Right cardiac atrium (tissue), 5 donors: ENCODE results near the gene CAND2. TPM values are rescaled to one million over a fixed set of nuclear protein-coding genes. Genes with fewer than 3 reads are reported as not detected.

ENCODE experiments used
- ATAC-seq, 2 donors: fragments of 200-7000 bp; cut with Tn5 transposase; one replicate each; pipeline versions ENCODE4 v1.8.0 to v1.9.1; 2020; ENCODE audit warnings: moderate library complexity in 2 of 2, mild to moderate bottlenecking in 1 of 2
- DNase-seq, 3 donors: peaks; one replicate each; pipeline ENCODE4 v3.0.0-alpha.2; 2020
- H3K27ac ChIP-seq: one replicate; pipeline ENCODE4 v1.5.1; 2013; ENCODE audit warnings: mild to moderate bottlenecking, low read length, control low read depth, moderate library complexity
- H3K27me3 ChIP-seq: one replicate; pipeline ENCODE4 v1.6.1; 2013; ENCODE audit not compliant: control insufficient read depth, insufficient read depth
- H3K4me1 ChIP-seq: one replicate; pipeline ENCODE4 v1.6.1; 2013; ENCODE audit warnings: low read length; ENCODE audit not compliant: control insufficient read depth, insufficient read depth
- H3K4me3 ChIP-seq: one replicate; pipeline ENCODE4 v1.5.1; 2013; ENCODE audit warnings: low read length, control low read depth
- H3K9me3 ChIP-seq: one replicate; pipeline ENCODE4 v1.6.1; 2013; ENCODE audit warnings: low read length; ENCODE audit not compliant: control insufficient read depth
- WGBS: extraction: QIAGEN DNeasy Blood & Tissue Kit; methylation state at CpG from one replicate; pipeline ENCODE4 v1.1.7; 2013; 5-methylcytosine and 5-hydroxymethylcytosine counted together
- intact Hi-C, 4 donors: fragments of 100-400 bp; cut with DNase I; formaldehyde crosslinking; loops; one replicate each; pipeline versions ENCODE4 v1.11.0 to v1.14.0; 2022 to 2023
- long read RNA-seq, 4 donors: library from polyadenylated mRNA; unstranded; transcript quantifications; one replicate each; pipeline ENCODE4 v2.0.0, GENCODE V29; 2020 to 2021
- polyA plus RNA-seq: library from polyadenylated mRNA; stranded (reverse); fragments of 200-250 nt; gene quantifications from one replicate; pipeline ENCODE4 v1.2.3, GENCODE V29; 2013
- total RNA-seq, 4 donors: library from RNA; stranded (reverse); fragmentation: NEBNext Ultra II Directional; extraction: Animal tissue kit (Norgen Biotek cat#: 25700); gene quantifications; one replicate each; pipeline ENCODE4 v1.2.1, GENCODE V29; 2021
- donor health status: healthy with polysubstance abuse.
- donor health status: DM: no; HTN: yes; CAD: no.
- donor health status: DM: no; HTN: no; CAD: no.
- donor health status: DM: no; HTN: yes; CAD: no; lungs with severe emphysema.
- donor health status: DM: yes; HTN: yes; CAD: no.

CAND2 gene
- total RNA-seq (10 to 100 TPM; 33.2 to 63.6 (median 50.4) TPM), polyA plus RNA-seq (36.6 TPM)
- long read RNA-seq, donor 1, full-length matches to known transcripts = 19 of 108 reads
- long read RNA-seq, donor 1, partial matches to known transcripts = 83 of 108 reads
- long read RNA-seq, donor 1, other reads (novel, unspliced or antisense) = 6 of 108 reads
- long read RNA-seq, donor 2, full-length matches to known transcripts = 18 of 95 reads
- long read RNA-seq, donor 2, partial matches to known transcripts = 72 of 95 reads
- long read RNA-seq, donor 2, other reads (novel, unspliced or antisense) = 5 of 95 reads
- long read RNA-seq, donor 3, full-length matches to known transcripts = 47 of 126 reads
- long read RNA-seq, donor 3, partial matches to known transcripts = 74 of 126 reads
- long read RNA-seq, donor 3, other reads (novel, unspliced or antisense) = 5 of 126 reads
- long read RNA-seq, donor 4, full-length matches to known transcripts = 21 of 99 reads
- long read RNA-seq, donor 4, partial matches to known transcripts = 75 of 99 reads
- long read RNA-seq, donor 4, other reads (novel, unspliced or antisense) = 3 of 99 reads

DNA sequence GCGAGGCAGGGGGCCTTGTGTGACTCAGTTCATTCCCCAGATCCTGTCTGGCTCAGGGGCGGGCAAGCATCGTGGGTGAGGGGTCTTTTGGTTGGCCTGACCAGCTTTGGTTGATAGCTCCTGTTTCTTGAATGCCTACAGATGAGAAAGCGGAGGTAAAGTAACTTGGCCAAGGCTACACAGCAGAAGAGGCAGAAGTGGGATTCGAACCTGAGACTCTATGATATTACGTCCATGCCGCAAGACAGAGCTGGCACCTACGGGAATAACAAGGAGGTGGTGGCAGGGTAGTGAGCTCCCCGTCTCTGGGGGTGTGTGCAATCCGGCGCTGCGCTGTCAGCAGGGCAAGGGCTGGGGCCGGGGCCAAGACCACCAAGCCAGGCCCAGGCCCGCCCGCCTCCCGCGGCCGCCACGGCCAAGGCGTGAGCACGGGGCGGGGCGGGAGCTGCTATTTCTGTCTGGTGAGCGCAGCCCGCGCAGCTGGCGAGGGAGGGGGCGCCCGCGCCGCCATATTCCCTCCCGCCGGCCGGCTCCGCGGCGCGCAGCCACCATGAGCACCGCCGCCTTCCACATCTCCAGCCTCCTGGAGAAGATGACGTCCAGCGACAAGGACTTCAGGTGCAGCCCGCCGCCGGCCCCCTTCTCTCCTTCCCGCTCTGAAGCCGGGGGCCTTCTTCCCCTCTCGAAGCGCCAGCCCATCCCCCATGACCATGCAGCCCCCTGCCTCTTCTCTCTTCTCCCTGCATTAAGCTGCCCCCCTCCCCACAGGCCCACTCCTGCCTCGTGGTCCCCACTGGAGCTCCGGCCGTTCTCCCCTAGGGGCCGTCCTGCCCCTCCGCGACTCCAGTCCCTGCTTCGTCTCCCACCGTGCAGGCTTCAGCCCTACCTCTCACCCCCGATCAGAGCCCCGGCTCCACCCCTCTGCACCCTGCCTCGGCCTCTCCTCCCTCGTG lies at the start of gene CAND2:
Gene CAND2 (plus strand): TSS at position 510 of the 953 bp plus-strand sequence. CDS start 41 bp downstream, at position 551.
- peak; percentile 77 to 93 (median 92) for DNase-seq
- Histone ChIP-seq H3K27me3 (no peaks in the 10 kb centered on the region), H3K27ac (peak within 1 kb of the TSS; percentile 98), H3K4me3 (peak within 1 kb of the TSS; percentile 56), H3K4me1 (no peaks in the 10 kb centered on the region), H3K9me3 (no peaks in the 10 kb centered on the region)
- 6% methylated on average over 61 of the region's 61 CpGs for WGBS
- peak; percentile 91 for ATAC-seq
- intact Hi-C loops = no loop called here

DNA sequence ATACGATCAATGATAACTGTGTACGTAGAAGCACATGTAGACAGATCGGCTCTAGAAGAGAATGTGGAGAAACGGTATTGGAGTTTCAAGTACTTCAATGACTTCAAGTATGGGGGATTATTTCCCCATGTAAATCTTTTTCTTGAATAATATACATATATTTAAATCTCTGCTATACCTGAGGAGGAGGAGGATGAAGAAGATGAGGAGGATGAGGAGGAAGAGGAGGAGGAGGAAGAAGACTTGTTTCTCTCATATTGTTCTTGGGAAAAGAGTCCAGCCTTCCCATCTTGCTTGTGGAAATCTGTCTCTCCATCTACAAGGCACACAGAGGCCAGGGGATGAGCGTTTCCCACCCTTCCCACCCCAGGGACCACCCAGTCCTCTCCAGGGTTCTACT lies 48.0 kb upstream of the CAND2 start:
- ATAC-seq (no peak), DNase-seq (no peak)
- Histone ChIP-seq H3K27me3 (no peaks in the 10 kb centered on the region), H3K4me1 (peaks cover 5% of the 10 kb centered on the region), H3K4me3 (no peak overlapping the region), H3K9me3 (no peaks in the 10 kb centered on the region), H3K27ac (no peak overlapping the region)
- intact Hi-C loops = no loop called here
- WGBS = 90% methylated on average over 5 of the region's 5 CpGs

DNA sequence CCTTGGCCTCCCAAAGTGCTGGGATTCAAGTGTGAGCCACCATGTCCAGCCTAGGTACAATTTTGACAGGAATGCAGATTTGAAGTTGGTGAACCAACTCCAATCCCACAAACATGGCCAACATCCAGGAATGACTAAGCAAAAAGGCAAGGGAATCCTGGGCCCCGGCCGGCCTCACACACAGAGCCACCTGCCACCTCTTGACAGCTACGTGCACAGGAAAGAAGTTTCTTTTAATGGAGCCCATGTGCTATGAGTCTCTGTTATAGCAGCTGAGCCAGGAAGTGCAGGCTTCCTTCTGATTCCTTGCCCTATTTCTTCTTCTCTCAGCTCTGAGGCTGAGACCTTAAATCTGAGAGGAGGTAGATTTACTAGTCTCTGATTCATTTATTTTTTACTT lies 46.3 kb upstream of the CAND2 start:
- no peak overlapping the region for H3K4me3 ChIP-seq
- peak; percentile 62 to 67 for ATAC-seq
- peak overlapping the region; percentile 87 for H3K27ac ChIP-seq
- intact Hi-C loops = no loop called here
- peak; percentile 33 to 78 (median 72) for DNase-seq
- no peaks in the 10 kb centered on the region for H3K27me3 ChIP-seq
- H3K4me1 ChIP-seq = peaks cover 5% of the 10 kb centered on the region
- WGBS = 17% methylated on average over 3 of the region's 3 CpGs
- no peaks in the 10 kb centered on the region for H3K9me3 ChIP-seq

DNA sequence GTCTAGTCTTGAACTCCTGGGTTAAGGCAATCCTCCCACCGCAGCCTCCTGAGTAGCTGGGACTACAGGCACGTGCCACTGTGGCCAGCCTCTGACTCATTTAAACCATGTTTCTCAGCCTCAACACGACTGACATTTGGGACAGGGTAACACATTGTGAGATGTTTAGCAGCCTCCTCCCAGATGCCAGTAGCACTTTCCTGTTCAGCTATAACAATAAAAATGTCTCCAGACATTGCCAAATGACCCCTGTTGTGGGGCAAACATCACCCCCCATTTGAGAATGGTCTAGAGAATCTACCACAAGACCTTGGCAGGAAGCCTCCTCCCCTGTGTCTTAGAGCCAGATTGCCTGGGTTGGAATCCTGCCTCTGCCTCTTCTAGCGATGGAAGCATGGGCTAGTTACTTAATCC lies 45.8 kb upstream of the CAND2 start:
- ATAC-seq (peak; percentile 17 to 55), DNase-seq (no peak)
- Histone ChIP-seq H3K9me3 (no peaks in the 10 kb centered on the region), H3K4me3 (no peak overlapping the region), H3K27me3 (no peaks in the 10 kb centered on the region), H3K4me1 (peaks cover 5% of the 10 kb centered on the region), H3K27ac (peak overlapping the region; percentile 87)
- WGBS = 46% methylated on average over 4 of the region's 4 CpGs
- intact Hi-C loops = no loop called here

DNA sequence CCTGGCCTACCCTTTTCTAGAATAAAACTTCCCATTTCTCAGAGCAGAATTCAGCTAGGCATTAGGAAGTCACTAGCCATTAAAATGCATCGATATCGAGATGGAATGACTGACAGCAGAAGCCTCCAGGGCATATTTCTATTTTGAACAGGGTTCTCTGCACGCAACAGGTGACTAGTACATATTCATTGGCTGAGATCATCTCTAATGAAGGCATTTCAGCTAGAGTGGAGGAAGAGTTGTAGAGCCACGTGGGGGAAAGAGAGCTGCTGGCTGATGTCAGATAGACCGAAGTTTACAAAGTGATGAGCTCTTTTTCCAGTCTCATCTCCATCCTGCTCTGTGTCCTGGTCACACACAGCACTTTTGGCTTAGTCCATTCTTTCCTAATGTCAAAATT lies 44.9 kb upstream of the CAND2 start:
- Histone ChIP-seq H3K9me3 (no peaks in the 10 kb centered on the region), H3K27ac (peak overlapping the region; percentile 87), H3K4me3 (no peak overlapping the region), H3K4me1 (peaks cover 5% of the 10 kb centered on the region), H3K27me3 (no peaks in the 10 kb centered on the region)
- intact Hi-C loops = no loop called here
- WGBS = 58% methylated on average over 5 of the region's 5 CpGs
- no peak for DNase-seq
- peak; percentile 42 to 45 for ATAC-seq

DNA sequence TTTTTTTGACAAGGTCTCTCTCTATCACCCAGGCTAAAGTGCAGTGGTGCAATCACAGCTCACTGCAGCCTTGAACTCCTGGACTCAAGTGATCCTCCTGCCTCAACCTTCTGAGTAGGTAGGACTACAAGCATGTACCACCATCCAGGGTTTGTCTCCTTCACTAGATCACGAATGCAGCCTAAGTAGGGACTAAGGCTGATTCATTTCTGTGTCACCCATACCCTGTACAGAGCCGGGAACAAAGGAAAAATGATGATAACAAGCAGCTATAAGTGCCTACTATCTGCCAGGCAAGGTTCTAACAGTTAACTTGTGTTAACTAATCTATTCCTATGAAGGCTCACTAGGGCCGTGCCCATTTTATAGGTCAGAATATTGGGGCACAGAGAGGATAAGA lies 44.4 kb upstream of the CAND2 start:
- ATAC-seq = no peak
- H3K4me3 ChIP-seq = no peak overlapping the region
- H3K4me1 ChIP-seq = peaks cover 5% of the 10 kb centered on the region
- H3K27ac ChIP-seq = peak overlapping the region; percentile 73
- WGBS = 57% methylated on average over 3 of the region's 3 CpGs
- H3K27me3 ChIP-seq = no peaks in the 10 kb centered on the region
- intact Hi-C loops = no loop called here
- no peaks in the 10 kb centered on the region for H3K9me3 ChIP-seq
- DNase-seq = no peak

DNA sequence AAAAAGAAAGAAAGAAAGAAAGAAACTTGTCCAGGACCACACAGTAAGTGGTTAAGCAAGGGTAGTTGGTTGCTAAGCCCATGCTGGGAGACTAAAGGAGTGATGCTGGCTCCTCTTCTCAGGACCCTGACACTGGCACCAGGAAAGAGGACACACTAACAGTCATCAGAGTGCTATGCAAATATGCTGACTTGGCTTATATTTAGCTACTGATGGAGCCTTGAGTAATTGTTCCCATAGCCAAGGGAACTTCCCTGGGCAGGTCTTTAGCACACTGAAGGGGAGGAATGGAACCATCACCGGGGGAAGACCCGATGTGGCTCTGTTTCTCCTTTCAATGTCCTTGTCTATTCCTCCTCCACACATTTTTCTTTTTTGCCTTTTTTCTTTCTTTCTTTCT lies 43.7 kb upstream of the CAND2 start:
- H3K4me1 ChIP-seq = peaks cover 5% of the 10 kb centered on the region
- no peak overlapping the region for H3K27ac ChIP-seq
- intact Hi-C loops = no loop called here
- DNase-seq (no peak), ATAC-seq (no peak)
- 86% methylated on average over 2 of the region's 2 CpGs for WGBS
- no peak overlapping the region for H3K4me3 ChIP-seq
- H3K27me3 ChIP-seq = no peaks in the 10 kb centered on the region
- H3K9me3 ChIP-seq = no peaks in the 10 kb centered on the region

DNA sequence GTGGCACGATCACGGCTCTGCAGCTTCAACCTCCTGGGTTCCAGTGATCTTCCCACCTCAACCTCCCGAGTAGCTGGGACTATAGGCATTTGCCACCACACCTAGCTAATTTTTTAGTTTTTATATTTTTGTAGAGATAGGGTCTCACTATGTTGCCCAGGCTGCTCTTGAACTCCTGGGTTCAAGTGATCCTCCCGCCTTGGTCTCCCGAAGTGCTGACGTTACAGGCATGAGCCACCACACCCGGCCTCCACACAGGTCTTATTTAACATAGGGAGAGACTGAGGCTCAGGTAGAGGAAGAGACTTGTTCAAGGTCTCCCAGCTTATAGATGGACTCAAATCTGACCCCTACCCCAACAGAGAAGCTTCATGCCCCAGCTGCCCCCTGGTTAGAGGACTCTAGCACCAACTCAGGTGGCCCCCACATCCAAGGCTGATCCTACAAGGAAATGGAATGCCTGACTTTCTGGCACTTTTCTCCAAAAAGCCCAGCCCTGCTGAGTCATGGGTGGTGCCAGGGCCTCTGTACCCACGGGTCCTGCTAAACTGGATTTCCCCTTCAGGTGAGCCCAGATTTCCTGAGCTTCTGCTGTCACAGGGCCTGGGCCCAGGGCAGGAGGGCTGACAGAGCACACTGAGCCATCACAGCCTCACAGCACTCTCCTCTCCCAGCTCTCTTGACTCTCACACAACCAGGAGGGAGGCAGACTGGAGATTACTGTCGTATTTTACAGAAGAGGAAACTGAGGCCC lies 43.0 kb upstream of the CAND2 start:
- no peaks in the 10 kb centered on the region for H3K27me3 ChIP-seq
- intact Hi-C loops = no loop called here
- WGBS = 92% methylated on average over 9 of the region's 9 CpGs
- ATAC-seq (no peak), DNase-seq (no peak)
- H3K4me1 ChIP-seq = peaks cover 7% of the 10 kb centered on the region
- H3K27ac ChIP-seq = no peak overlapping the region
- no peak overlapping the region for H3K4me3 ChIP-seq
- H3K9me3 ChIP-seq = no peaks in the 10 kb centered on the region

DNA sequence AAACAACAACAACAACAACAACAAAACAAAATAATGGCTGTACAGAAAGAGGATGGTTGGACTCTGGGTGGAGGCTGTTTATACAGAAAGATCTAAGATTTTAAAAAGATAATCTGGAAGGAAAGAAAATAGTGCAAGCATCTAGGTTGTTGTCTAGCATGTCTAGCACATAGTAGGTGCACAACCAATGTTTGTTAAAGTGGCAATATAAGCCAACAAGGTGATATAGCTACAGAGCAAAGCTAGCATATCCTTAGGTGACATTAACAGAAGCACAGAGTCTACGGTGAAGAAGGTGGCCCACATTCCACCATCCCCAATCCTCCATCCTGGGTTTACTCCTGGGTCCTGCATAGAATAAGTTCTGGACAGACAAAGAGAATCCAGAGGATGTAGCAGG lies 42.2 kb upstream of the CAND2 start:
- intact Hi-C loops = no loop called here
- WGBS = 100% methylated on average over 1 of the region's 1 CpG
- H3K4me3 ChIP-seq = no peak overlapping the region
- no peaks in the 10 kb centered on the region for H3K9me3 ChIP-seq
- H3K27me3 ChIP-seq = no peaks in the 10 kb centered on the region
- no peak for ATAC-seq
- no peak for DNase-seq
- no peak overlapping the region for H3K27ac ChIP-seq
- H3K4me1 ChIP-seq = peaks cover 15% of the 10 kb centered on the region

DNA sequence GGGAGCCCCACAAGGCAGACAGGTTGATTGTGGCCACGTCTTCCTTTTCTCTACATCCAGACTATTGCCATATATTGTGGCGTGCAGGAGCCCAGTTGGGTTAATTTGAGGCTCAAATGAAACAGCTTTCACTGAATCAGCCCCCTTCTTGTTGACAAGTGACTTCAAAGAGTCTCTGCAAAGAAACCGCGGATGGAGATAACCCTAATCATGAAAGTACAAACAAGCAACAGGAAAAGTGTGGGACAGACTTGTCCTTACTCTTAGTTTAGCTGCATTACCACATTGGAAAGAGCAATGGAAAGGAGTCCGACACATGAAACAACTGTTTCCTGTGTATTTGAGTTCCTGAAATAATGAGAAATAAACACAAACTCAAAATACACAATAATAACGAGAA lies 40.7 kb upstream of the CAND2 start:
- H3K4me1 ChIP-seq = peaks cover 13% of the 10 kb centered on the region
- H3K9me3 ChIP-seq = no peaks in the 10 kb centered on the region
- H3K4me3 ChIP-seq = no peak overlapping the region
- intact Hi-C loops = no loop called here
- no peak overlapping the region for H3K27ac ChIP-seq
- WGBS = 59% methylated on average over 6 of the region's 6 CpGs
- H3K27me3 ChIP-seq = no peaks in the 10 kb centered on the region
- ATAC-seq (no peak), DNase-seq (no peak)
